Left lung (tissue), 10 donors: Measurements from ENCODE around the gene S1PR3. TPM values are rescaled to one million over a fixed set of nuclear protein-coding genes. Genes with fewer than 3 reads are reported as not detected.

ENCODE experiments used
- ATAC-seq: fragments of 200-7000 bp; cut with Tn5 transposase; one replicate; pipeline ENCODE4 v1.9.1; 2020; ENCODE audit warnings: moderate library complexity
- DNase-seq, 4 donors: peaks; one replicate each; pipeline ENCODE4 v3.0.0-alpha.2; 2013 to 2020
- H3K27ac ChIP-seq, 2 donors: fragments of 200-600 bp; sonication (generic) in 1 of 2; one replicate each; pipeline versions ENCODE4 v1.5.0 to v1.8.0; 2020 to 2021
- H3K27me3 ChIP-seq, 2 donors: fragments of 200-600 bp; sonication (generic) in 1 of 2; one replicate each; pipeline versions ENCODE4 v1.5.0 to v1.8.0; 2020 to 2021
- H3K36me3 ChIP-seq, 2 donors: fragments of 200-600 bp; sonication (generic) in 1 of 2; one replicate each; pipeline versions ENCODE4 v1.5.0 to v1.8.0; 2020 to 2021
- H3K4me1 ChIP-seq, 2 donors: fragments of 200-600 bp; one replicate each; pipeline ENCODE4 v1.8.0; 2021
- H3K4me3 ChIP-seq, 2 donors: fragments of 200-600 bp; sonication (generic) in 1 of 2; one replicate each; pipeline versions ENCODE4 v1.5.0 to v1.8.0; 2020 to 2021; ENCODE audit warnings: mild to moderate bottlenecking in 1 of 2
- H3K9me3 ChIP-seq, 2 donors: fragments of 200-600 bp; sonication (generic) in 1 of 2; one replicate each; pipeline versions ENCODE4 v1.5.0 to v1.8.0; 2020 to 2021
- intact Hi-C, 2 donors: fragments of 100-400 bp; cut with DNase I; formaldehyde crosslinking; loops; one replicate each; pipeline versions ENCODE4 v1.11.2 to v1.14.2; 2022
- polyA plus RNA-seq, 6 donors: library from polyadenylated mRNA; unstranded; fragments of 120-200 nt; gene quantifications; one replicate each; pipeline ENCODE4 v1.2.1, GENCODE V29; 2013; ENCODE audit not compliant: insufficient read length in 6 of 6
- total RNA-seq, 2 donors: library from RNA; stranded (reverse); fragmentation: NEBNext Ultra II Directional; extraction: Animal tissue kit (Norgen Biotek cat#: 25700); gene quantifications; one replicate each; pipeline ENCODE4 v1.2.1, GENCODE V29; 2021
- TF ChIP-seq, protein P1 (sequence below), 2 donors: fragments of 200-600 bp; sonication (generic) in 1 of 2; IDR thresholded peaks; one replicate each; pipeline versions ENCODE4 v1.5.0 to v1.8.0; 2021; ENCODE audit warnings: antibody characterized with exemption in 2 of 2
- donor health status: DM: no; HTN: yes; CAD: no.
- donor health status: DM: no; HTN: no; CAD: no.

S1PR3 gene
- total and polyA plus RNA-seq, 8 donors, result 6.9 to 113 (median 82.0) TPM

DNA sequence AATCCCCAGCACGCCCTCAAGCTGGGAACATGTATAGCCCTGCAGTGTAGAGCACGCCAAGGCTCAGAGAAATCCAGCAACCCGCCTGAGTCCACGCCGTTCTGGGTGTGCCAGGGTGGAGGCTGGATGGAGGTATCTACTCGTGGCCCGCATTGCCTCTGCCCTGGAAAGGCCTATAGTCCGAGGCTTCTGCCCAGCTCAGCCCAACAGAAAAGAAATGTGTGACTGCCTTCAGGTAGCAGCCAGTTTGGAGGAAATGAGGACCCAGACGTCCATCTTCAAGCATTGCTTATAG lies 18.2 kb downstream of the S1PR3 start:
- Histone ChIP-seq H3K36me3 (no peaks in the 10 kb centered on the region), H3K4me3 (no peak overlapping the region), H3K9me3 (no peaks in the 10 kb centered on the region), H3K27ac (no peak overlapping the region), H3K27me3 (no peaks in the 10 kb centered on the region), H3K4me1 (no peaks in the 10 kb centered on the region)
- intact Hi-C loops, result no loop called here
- TF ChIP-seq, protein P1, sequence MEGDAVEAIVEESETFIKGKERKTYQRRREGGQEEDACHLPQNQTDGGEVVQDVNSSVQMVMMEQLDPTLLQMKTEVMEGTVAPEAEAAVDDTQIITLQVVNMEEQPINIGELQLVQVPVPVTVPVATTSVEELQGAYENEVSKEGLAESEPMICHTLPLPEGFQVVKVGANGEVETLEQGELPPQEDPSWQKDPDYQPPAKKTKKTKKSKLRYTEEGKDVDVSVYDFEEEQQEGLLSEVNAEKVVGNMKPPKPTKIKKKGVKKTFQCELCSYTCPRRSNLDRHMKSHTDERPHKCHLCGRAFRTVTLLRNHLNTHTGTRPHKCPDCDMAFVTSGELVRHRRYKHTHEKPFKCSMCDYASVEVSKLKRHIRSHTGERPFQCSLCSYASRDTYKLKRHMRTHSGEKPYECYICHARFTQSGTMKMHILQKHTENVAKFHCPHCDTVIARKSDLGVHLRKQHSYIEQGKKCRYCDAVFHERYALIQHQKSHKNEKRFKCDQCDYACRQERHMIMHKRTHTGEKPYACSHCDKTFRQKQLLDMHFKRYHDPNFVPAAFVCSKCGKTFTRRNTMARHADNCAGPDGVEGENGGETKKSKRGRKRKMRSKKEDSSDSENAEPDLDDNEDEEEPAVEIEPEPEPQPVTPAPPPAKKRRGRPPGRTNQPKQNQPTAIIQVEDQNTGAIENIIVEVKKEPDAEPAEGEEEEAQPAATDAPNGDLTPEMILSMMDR (IDR thresholded peaks at IDR 0.05), result no peak
- DNase-seq (peak in 1 of 4 donors; percentile 49), ATAC-seq (no peak)

DNA sequence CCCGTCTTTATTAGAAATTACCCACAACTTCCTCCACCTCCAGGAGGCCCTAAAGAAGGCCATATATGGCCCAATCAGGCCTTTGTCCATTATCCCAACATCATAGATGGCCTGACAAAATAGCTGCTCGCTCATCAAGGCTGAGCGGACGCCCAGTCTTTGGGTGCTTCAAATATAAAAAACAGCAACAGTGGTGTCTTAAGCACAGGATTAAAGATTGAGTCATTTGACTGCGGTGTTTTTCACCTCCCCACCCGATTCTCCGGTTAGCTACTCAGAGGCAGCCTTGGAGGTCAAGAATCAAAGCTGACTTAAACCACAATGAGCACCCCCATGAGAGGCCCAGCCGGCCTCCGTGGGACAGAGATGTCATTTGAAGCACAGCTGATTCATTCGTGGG lies 18.8 kb downstream of the S1PR3 start:
- intact Hi-C loops, result no loop called here
- Histone ChIP-seq H3K36me3 (no peaks in the 10 kb centered on the region), H3K27me3 (no peaks in the 10 kb centered on the region), H3K4me3 (no peak overlapping the region), H3K4me1 (no peaks in the 10 kb centered on the region), H3K9me3 (no peaks in the 10 kb centered on the region), H3K27ac (no peak overlapping the region)
- TF ChIP-seq, protein P1 (IDR thresholded peaks at IDR 0.05), result no peak
- ATAC-seq, result no peak
- DNase-seq, result no peak

DNA sequence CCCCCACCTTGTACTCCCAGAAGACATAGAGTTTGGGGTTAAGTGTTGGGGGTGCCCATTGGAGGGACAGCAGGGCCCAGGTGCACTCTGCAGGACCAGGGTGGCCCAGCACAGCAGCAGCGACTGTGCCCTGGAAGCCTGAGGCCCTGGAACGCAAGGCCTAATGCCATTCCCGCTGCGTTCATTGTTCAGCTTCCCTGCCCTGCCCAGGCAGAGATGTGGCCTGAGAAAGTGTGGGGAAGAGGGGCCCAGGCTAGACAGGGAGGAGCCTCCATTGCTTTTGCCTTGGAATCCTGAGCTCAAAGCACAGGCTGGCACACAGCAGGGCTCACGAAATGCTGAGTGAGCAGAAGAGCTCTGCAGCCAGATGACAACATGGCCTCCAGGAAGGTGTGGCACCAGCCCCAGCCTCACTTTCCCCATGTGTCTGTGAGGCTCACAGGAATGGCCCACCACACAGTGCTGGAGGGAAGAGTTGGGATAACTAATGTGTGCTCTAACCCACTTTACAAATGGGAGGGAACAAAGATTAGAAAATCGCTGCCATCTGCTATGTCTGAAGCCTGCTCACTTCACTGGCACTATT lies 19.4 kb downstream of the S1PR3 start:
- H3K36me3 ChIP-seq, result no peaks in the 10 kb centered on the region
- H3K4me1 ChIP-seq, result no peaks in the 10 kb centered on the region
- peak in 1 of 4 donors; percentile 39 for DNase-seq
- intact Hi-C loops, result no loop called here
- H3K27ac ChIP-seq, result no peak overlapping the region
- no peak for ATAC-seq
- H3K9me3 ChIP-seq, result no peaks in the 10 kb centered on the region
- no peaks in the 10 kb centered on the region for H3K27me3 ChIP-seq
- no peak overlapping the region for H3K4me3 ChIP-seq
- TF ChIP-seq, protein P1 (IDR thresholded peaks at IDR 0.05), result no peak

DNA sequence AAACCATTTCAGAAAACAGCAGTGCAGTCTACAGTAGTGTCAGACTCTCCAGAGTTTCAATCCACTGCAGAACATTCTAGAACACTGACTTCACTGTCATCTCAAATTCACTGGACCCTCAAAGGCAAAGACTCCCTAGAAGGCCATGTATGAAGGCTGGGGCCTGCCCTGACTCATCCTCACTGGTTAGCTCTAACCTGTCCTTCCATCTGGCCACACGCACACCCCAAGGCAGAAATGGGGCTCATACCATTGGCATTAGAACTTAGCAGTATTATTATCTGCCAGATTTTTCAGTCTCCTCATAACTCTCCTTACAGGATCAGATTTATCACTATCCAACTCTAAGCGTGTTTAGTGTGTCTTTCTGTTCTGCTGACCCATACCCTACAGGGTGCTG lies 20.4 kb downstream of the S1PR3 start:
- Histone ChIP-seq H3K4me1 (no peaks in the 10 kb centered on the region), H3K27ac (no peak overlapping the region), H3K4me3 (no peak overlapping the region), H3K27me3 (no peaks in the 10 kb centered on the region), H3K36me3 (no peaks in the 10 kb centered on the region), H3K9me3 (no peaks in the 10 kb centered on the region)
- no peak for ATAC-seq
- DNase-seq, result no peak
- intact Hi-C loops, result no loop called here
- TF ChIP-seq, protein P1 (IDR thresholded peaks at IDR 0.05), result no peak

DNA sequence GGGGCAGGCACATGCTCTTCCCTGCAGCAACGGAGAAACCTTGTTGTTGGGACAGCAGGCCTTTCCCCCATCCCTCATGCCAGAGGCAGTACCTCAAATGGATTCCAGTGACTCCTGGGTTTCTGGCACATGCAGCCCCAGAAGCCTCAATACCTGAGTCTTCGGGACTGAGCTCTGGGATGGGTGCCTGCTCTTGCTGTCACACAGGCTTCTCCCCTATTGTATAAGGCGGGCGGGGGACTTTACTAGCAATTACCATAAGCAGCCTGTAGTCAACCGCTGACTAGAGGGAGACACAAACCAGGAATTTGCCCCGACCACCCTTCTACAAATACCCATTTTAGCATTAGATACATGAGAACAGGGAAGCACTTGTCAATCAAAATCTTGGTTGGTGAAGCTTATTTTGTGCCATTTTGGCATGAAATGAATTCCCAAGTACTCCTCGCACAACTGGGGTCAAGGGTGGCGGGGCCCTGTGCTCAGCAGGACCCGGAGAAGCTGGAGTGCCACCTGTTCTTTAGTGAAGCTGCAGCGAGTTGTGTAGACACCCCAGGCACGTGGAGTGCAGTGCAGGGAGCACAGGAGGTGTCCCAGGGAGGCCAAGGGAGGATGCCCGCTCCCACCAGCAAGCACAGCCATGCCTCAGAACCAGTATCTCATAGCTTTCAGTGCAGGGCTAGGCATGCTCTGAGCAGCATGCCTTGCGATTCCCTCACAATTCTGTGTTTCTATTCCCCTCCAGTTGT lies 21.2 kb downstream of the S1PR3 start:
- Histone ChIP-seq H3K4me3 (no peak overlapping the region), H3K36me3 (no peaks in the 10 kb centered on the region), H3K27me3 (no peaks in the 10 kb centered on the region), H3K4me1 (no peaks in the 10 kb centered on the region), H3K27ac (no peak overlapping the region), H3K9me3 (no peaks in the 10 kb centered on the region)
- TF ChIP-seq, protein P1 (IDR thresholded peaks at IDR 0.05), result no peak
- no peak for DNase-seq
- intact Hi-C loops, result no loop called here
- ATAC-seq, result no peak
